ENCODE measurements around the gene BANP. TPM values are rescaled to one million over a fixed set of nuclear protein-coding genes. Genes with fewer than 3 reads are reported as not detected.

The BANP gene
- total and polyA plus RNA-seq, 2 of the 8 experiments (the other 6 are each of a cell fraction or from before 2014, with no cell fraction given), result 25.8 to 39.8 TPM

DNA sequence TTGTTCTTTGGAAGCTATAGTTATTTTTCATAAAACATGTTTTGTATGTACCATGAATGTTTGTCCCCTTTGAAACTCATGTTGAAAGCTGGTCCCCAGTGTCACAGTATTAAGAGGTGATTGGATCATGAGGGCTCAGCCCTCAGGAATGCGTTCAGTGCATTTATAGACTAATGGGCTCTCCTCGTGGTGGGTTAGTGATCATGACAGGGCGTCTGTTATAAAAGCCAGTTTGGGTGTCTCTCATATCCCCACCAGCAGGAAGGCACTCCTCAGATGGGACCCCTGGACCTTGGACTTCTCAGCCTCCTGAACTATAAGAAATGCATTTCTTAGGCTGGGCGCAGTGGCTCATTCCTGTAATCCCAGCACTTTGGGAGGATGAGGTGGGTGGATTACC is 10.4 kb downstream of the BANP start (continued):
- TF ChIP-seq CHD7 (IDR thresholded peaks at IDR 0.05; ENCODE audit: insufficient replicate concordance, low read length), result no peak
- TF ChIP-seq GTF2F1 (IDR thresholded peaks at IDR 0.05; ENCODE audit: borderline replicate concordance, low read depth, low read length), result no peak
- TF ChIP-seq SP1 (IDR thresholded peaks at IDR 0.05; ENCODE audit: low read depth, low read length), result no peak
- no peak for TF ChIP-seq EGR1 (IDR thresholded peaks at IDR 0.05; ENCODE audit: borderline replicate concordance, low read depth, low read length)
- TF ChIP-seq GABPA (IDR thresholded peaks at IDR 0.05; ENCODE audit: borderline replicate concordance, insufficient read depth, low read length), result no peak
- TF ChIP-seq TAF1 (IDR thresholded peaks at IDR 0.05; ENCODE audit: low read depth, low read length), result no peak
- no peak for TF ChIP-seq CTBP2 (IDR thresholded peaks at IDR 0.05; ENCODE audit: borderline replicate concordance, insufficient read depth, insufficient read length, low read length)
